Neural crest cell (in vitro differentiated cells): ENCODE results near the gene DRC3. TPM values are rescaled to one million over a fixed set of nuclear protein-coding genes. Genes with fewer than 3 reads are reported as not detected.

Experiments used
- DNase-seq: peaks from one replicate; pipeline ENCODE4 v3.0.0; 2021; ENCODE audit warnings: low read depth, mixed read lengths, low spot score
- H3K27ac Mint-ChIP-seq: one replicate; pipeline ENCODE4 v1.8.0; 2021; ENCODE audit warnings: mild to moderate bottlenecking, mixed read lengths; ENCODE audit not compliant: unreplicated experiment
- H3K27me3 Mint-ChIP-seq: 2 replicates; pipeline ENCODE4 v1.8.0; 2021; ENCODE audit warnings: low read depth, mild to moderate bottlenecking, mixed read lengths
- H3K36me3 Mint-ChIP-seq: 2 replicates; pipeline ENCODE4 v1.8.0; 2021; ENCODE audit warnings: low read depth, mild to moderate bottlenecking, mixed read lengths
- H3K4me1 Mint-ChIP-seq: 2 replicates; pipeline ENCODE4 v1.8.0; 2021; ENCODE audit warnings: mixed read lengths
- H3K4me3 Mint-ChIP-seq: one replicate; pipeline ENCODE4 v1.8.0; 2021; ENCODE audit warnings: mild to moderate bottlenecking, mixed read lengths
- H3K9me3 Mint-ChIP-seq: 2 replicates; pipeline ENCODE4 v1.8.0; 2021; ENCODE audit warnings: mixed read lengths
- total RNA-seq: library from RNA; stranded (reverse); gene quantifications from 2 replicates; pipeline ENCODE4 v1.2.1, GENCODE V29; 2021
- TF ChIP-seq, protein P1 (sequence below): fragments of 200-600 bp; sonication (generic); conservative IDR thresholded peaks from 2 replicates; pipeline ENCODE4 v1.5.0; 2021; ENCODE audit warnings: antibody characterized with exemption, mild to moderate bottlenecking

DRC3 gene
- total RNA-seq, 1 donor from 2014 or later, result 0.61 TPM

DNA sequence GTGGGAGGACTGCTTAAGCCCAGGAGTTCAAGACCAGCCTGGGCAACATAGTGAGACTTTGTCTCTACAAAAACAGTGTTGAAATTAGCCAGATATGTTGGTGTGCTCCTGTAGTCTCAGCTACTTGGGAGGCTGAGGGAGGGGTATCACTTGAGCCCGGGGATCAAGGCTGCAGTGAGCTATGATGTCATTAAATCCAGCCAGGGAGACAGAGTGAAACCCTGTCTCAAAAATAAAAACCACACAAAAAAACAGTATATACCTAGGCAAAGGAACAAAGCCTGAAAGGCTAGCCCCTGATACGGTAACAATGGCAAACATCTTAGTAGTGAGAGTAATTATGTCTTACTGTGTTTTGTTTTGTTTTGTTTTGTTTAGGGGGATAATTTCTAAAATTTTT, 38.4 kb upstream of the DRC3 start:
- Mint-ChIP-seq H3K9me3 (no peaks in the 10 kb centered on the region), H3K27me3 (no peaks in the 10 kb centered on the region), H3K27ac (no peak overlapping the region), H3K4me3 (no peak overlapping the region), H3K4me1 (peaks cover 43% of the 10 kb centered on the region), H3K36me3 (no peaks in the 10 kb centered on the region)
- TF ChIP-seq, protein P1, sequence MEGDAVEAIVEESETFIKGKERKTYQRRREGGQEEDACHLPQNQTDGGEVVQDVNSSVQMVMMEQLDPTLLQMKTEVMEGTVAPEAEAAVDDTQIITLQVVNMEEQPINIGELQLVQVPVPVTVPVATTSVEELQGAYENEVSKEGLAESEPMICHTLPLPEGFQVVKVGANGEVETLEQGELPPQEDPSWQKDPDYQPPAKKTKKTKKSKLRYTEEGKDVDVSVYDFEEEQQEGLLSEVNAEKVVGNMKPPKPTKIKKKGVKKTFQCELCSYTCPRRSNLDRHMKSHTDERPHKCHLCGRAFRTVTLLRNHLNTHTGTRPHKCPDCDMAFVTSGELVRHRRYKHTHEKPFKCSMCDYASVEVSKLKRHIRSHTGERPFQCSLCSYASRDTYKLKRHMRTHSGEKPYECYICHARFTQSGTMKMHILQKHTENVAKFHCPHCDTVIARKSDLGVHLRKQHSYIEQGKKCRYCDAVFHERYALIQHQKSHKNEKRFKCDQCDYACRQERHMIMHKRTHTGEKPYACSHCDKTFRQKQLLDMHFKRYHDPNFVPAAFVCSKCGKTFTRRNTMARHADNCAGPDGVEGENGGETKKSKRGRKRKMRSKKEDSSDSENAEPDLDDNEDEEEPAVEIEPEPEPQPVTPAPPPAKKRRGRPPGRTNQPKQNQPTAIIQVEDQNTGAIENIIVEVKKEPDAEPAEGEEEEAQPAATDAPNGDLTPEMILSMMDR, result no peak
- no peak for DNase-seq

DNA sequence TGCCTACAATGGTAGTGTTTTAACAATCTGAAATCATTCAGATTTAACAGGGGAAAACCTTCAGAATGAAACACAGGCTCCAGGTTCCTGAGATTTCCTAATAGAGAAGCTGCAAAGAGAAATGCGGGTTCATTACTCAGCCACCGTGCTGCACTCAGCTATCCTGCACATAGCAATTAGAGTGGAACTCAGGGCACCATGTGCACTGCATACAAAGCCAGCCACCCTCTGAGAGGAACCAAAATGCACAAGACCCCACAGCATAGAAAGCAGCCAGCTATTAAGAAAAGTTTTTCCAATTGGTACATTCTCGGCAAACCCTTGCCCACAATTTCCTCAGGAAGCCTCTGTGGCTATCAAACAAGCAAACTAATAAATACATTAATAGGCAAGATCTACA, 37.9 kb upstream of the DRC3 start:
- TF ChIP-seq, protein P1, result no peak
- Mint-ChIP-seq H3K27ac (no peak overlapping the region), H3K27me3 (no peaks in the 10 kb centered on the region), H3K9me3 (no peaks in the 10 kb centered on the region), H3K4me1 (peaks cover 38% of the 10 kb centered on the region), H3K4me3 (no peak overlapping the region), H3K36me3 (no peaks in the 10 kb centered on the region)
- no peak for DNase-seq

DNA sequence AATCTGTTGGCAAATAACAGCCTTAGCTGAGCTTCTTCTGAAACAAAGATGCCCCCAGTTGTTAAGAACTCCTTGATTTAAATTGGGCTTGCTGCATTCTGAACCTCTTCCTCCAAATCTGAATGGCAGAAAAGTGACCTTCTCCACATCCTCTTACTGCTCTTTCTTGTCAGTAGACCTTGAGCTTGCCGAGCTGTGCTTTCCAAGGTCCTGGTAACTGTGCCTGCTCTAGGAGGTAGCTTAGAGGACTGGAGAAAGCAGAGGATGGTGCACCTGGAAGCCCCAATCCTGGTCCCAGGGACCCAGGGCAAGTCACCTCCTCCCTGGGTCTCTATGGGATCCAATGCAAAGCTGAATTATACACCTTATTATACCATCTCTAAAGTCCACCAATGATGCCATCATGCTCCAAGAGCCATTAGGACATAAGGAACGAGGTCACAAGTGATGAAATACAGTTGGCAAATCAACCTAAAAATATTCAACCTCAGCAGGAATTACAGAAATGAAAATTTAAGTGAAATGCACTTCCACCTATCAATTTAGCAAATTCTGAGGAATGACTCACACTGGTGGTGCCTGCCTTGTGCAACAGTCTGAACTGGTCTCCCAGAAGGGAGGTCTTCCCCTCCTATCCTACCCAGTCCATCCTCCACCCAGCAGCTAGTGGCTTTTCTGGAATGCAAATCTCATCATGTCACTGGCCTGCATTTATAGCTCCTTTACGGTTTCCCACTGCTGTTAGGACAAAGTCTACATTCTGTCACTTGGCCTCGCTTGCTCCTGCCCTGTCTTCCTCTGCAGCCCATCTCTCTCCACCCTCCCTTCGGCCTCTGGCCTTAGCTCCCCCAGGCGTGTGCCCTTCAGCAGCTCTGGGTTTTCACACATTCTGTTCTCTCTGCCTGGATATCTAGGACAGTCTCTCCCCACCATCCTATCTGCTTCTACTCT, 37.1 kb upstream of the DRC3 start:
- Mint-ChIP-seq H3K36me3 (no peaks in the 10 kb centered on the region), H3K4me3 (peak overlapping the region; percentile 20), H3K27me3 (no peaks in the 10 kb centered on the region), H3K9me3 (no peaks in the 10 kb centered on the region), H3K27ac (no peak overlapping the region), H3K4me1 (peaks cover 39% of the 10 kb centered on the region)
- DNase-seq, result no peak
- TF ChIP-seq, protein P1, result no peak

DNA sequence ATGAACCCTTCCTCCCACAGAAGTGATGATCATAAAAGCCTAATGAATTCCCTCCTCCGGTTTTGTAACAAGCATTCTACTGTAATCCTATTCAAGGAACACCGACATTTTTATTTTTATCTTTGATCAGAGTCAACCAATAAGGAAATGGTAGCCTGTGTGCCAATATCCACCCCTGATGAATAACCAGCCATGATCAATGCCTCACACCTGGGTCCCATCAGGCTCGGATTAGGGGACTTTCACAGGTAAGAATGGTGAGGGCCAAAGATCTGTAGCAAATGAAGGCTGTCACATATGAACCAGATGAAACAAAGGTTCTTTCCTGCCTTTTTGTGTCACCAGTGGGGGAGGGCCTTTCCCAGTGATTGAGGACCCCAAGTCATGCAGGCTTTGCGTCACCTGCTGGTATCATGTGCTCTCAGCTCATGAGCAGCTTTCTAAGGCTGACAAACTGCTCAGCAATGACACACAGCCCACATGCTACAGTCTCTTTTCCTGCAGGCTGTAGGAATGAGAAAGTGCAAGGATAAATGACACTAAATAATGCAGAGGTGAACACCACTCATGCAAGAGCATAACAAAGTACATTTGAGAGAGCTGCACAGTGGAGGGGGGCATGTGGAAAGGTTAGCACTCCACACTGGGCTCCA, 35.3 kb upstream of the DRC3 start:
- Mint-ChIP-seq H3K4me3 (peak overlapping the region; percentile 58), H3K27me3 (no peaks in the 10 kb centered on the region), H3K9me3 (no peaks in the 10 kb centered on the region), H3K36me3 (no peaks in the 10 kb centered on the region), H3K4me1 (peaks cover 49% of the 10 kb centered on the region), H3K27ac (no peak overlapping the region)
- TF ChIP-seq, protein P1, result no peak
- no peak for DNase-seq

DNA sequence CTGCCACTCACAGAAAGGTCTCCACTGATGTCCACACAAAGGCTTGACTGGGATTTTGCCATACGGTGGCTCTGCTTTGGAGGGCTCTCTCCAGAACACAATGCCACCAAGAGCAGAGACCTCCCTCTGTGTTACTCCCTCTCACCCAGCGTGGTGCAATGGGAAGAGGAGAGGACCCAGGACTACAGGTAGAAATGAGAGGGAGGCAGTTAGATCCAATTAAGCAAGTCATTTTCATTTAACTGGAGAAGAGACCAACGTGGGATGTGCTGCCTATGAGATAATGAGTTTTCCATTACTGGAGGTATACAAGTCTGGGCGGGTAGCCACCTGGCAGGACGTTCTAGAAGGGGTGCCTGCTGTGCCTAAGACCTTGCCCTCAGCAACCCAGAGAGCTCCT, 34.7 kb upstream of the DRC3 start:
- H3K36me3 Mint-ChIP-seq, result no peaks in the 10 kb centered on the region
- H3K9me3 Mint-ChIP-seq, result no peaks in the 10 kb centered on the region
- H3K4me3 Mint-ChIP-seq, result no peak overlapping the region

More for the DNA sequence above, 34.7 kb upstream of the DRC3 start:
- H3K4me1 Mint-ChIP-seq, result peaks cover 53% of the 10 kb centered on the region
- no peak for DNase-seq
- no peak overlapping the region for H3K27ac Mint-ChIP-seq
- no peaks in the 10 kb centered on the region for H3K27me3 Mint-ChIP-seq
- TF ChIP-seq, protein P1, result no peak
